ENCODE data around the gene ACSS1. TPM values are rescaled to one million over a fixed set of nuclear protein-coding genes. Genes with fewer than 3 reads are reported as not detected.

ACSS1 gene
- total RNA-seq, 1 experiment from 2014 or later, result 4.9 TPM

GRCh38 chr20:25059866-25060465 lies 2.0 kb upstream of the ACSS1 start:
- Histone ChIP-seq H3K4me1 (replicated peaks) (peaks cover 24% of the 10 kb centered on the region), H3K27ac (no peak overlapping the region), H3K36me3 (no peaks in the 10 kb centered on the region), H3K9me3 (replicated peaks) (no peaks in the 10 kb centered on the region), H3K27me3 (replicated peaks) (no peaks in the 10 kb centered on the region; the same call in 1 of the 2 replicates), H3K4me3 (no peak overlapping the region)
- DNase-seq (ENCODE audit: low read depth in 1 of 2, low spot score in 2 of 2), result no peak

DNA sequence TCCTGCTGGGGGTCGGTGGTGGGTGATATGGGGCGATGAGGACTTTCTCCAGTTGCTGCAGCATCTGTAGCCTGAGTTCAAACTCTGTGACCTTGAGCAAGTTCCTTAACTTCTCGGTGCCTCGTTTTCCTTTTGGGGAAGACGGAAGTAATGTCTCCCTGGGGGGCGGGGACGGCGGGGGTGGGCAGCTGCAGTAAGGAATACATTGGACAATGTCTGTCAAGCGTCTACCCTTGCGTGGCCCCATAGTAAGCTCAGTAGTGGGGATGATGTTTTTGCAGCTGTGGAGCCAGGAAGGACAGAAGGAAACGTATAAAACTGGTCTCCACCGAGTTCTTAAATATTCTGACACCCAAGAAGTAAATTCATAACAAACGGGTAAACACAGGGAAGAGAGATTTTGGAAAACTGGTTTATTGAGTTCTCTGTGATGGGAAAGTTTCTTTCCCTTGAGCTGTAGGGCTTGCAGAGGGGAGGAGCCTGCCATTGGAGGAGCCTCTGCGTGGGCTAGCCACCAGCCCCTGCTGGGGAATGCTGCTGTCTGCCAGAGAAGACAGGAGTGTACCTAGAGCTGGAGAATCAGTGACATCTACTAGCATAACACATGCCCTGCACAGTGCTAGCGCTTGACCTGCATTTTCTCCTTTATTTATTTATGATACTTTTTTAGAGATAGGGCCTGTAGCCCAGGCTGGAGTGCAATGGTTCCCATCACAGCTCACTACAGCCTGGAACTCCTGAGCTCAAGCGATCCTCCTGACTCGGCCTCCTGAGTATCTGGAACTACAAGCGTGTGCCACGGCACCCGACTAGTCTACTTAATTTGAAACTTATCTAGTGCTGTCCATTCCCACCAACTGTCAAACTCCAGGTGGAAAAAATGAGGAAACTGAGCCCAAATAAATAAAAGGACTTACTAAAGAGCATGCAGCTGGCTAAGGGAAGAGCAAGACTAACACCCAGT lies 1.2 kb upstream of the ACSS1 start:
- peak in 1 of 2 experiments; percentile 43 for DNase-seq (ENCODE audit: low read depth in 1 of 2, low spot score in 2 of 2)
- H3K4me1 ChIP-seq (replicated peaks), result peaks cover 24% of the 10 kb centered on the region
- H3K27me3 ChIP-seq (replicated peaks), result no peaks in the 10 kb centered on the region; the same call in 1 of the 2 replicates

DNA sequence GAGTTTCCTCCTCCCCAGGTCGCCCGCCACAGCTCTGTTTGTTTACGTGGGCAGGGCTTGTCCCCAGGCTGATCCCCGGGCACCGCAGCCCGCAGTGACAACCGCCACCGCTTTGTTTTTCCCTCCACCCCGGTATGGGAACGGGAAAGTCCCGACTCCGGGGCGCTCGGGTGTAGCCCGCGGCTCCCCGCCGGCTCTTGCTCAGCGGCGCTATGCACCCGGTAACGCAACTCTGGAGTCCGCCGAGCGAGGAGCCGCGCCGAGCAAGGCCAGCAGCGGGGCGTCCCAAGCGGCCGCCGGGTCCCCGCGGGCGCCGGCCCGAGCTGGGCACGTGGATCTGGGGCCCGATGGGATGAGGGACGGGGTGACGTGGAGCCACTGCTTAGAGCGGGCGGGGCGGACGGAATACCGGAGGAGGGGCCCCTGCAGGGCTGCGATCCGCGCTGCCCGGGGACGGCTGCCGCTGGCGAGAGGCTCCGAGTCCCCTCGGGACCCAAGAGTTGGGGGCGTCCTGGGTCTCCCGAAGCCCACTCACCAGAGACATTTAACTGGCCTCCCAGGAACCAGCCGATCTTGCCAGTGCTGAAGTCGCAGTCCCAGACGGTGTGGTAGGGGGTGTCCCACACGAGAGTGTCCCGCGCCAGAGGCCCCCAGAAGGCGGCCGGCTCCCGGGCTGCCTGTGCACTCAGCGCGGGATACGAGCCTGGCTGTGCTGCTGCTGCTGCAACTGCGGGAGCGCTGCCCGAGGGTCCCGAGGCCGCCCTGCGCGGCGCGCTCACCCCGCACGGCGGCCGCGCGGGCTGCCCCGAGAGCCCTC lies 497 bp downstream of the ACSS1 start:
- H3K4me3 ChIP-seq, result peak overlapping the region; percentile 61
- peak; percentile 72 to 75 for DNase-seq (ENCODE audit: low read depth in 1 of 2, low spot score in 2 of 2)
- no peaks in the 10 kb centered on the region; the same call in 1 of the 2 replicates for H3K27me3 ChIP-seq (replicated peaks)

More for the DNA sequence above, 1.2 kb upstream of the ACSS1 start:
- Histone ChIP-seq H3K9me3 (replicated peaks) (no peaks in the 10 kb centered on the region), H3K4me3 (peak overlapping the region; percentile 61), H3K27ac (peak overlapping the region; percentile 42; the same call in 1 of the 2 replicates), H3K36me3 (no peaks in the 10 kb centered on the region)

DNA sequence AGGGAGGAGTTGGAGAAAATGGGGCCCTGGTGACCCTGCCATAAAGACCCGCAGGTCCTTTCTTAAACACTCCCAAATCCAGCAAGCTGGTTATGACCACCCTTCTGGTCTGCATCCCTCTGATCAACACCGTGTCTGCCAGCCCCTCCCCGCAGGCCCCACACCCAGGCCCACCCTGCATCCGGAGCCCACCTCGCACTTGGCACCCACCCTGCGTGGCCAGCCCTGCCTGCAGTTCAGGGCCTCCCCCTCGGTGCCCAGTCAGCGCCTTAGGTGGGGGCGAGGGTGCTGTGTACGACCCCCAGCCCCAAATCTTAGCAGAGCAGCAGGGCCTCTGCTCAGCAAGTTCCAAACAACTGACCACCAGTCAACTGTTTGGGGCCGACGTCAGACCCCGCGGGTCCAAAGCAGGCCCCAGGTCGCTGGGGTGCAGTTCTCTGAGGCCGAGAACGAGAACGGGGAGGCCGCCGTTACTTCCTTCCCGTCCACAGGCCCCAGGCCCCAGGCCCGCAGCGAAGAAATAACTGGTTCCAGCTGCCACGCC lies 1.2 kb downstream of the ACSS1 start:
- Histone ChIP-seq H3K27ac (peak overlapping the region; percentile 25), H3K27me3 (replicated peaks) (no peaks in the 10 kb centered on the region; the same call in 1 of the 2 replicates), H3K36me3 (no peaks in the 10 kb centered on the region), H3K4me1 (replicated peaks) (peaks cover 24% of the 10 kb centered on the region), H3K4me3 (peak overlapping the region; percentile 61), H3K9me3 (replicated peaks) (no peaks in the 10 kb centered on the region)
- no peak for DNase-seq (ENCODE audit: low read depth in 1 of 2, low spot score in 2 of 2)

More for the DNA sequence above, 497 bp downstream of the ACSS1 start:
- Histone ChIP-seq H3K27ac (peak overlapping the region; percentile 25), H3K9me3 (replicated peaks) (no peaks in the 10 kb centered on the region), H3K36me3 (no peaks in the 10 kb centered on the region), H3K4me1 (replicated peaks) (peaks cover 24% of the 10 kb centered on the region)

- DNase-seq (ENCODE audit: low read depth in 1 of 2, low spot score in 2 of 2), result peak in 1 of 2 experiments; percentile 46
- H3K27ac ChIP-seq, result no peak overlapping the region
- H3K27me3 ChIP-seq (replicated peaks), result no peaks in the 10 kb centered on the region
- no peaks in the 10 kb centered on the region for H3K9me3 ChIP-seq (replicated peaks)
- H3K4me1 ChIP-seq (replicated peaks), result peaks cover 24% of the 10 kb centered on the region
- no peak overlapping the region for H3K4me3 ChIP-seq
- H3K36me3 ChIP-seq, result no peaks in the 10 kb centered on the region
These were observed 2.0 kb downstream of the ACSS1 start for GRCh38 chr20:25055711-25056495.

- no peak overlapping the region for H3K27ac ChIP-seq
- H3K9me3 ChIP-seq (replicated peaks), result no peaks in the 10 kb centered on the region
- H3K27me3 ChIP-seq (replicated peaks), result no peaks in the 10 kb centered on the region
- peaks cover 24% of the 10 kb centered on the region for H3K4me1 ChIP-seq (replicated peaks)
- DNase-seq (ENCODE audit: low read depth in 1 of 2, low spot score in 2 of 2), result no peak
- no peaks in the 10 kb centered on the region for H3K36me3 ChIP-seq
- no peak overlapping the region for H3K4me3 ChIP-seq
These were observed 2.8 kb downstream of the ACSS1 start for GRCh38 chr20:25054995-25055629.

DNA sequence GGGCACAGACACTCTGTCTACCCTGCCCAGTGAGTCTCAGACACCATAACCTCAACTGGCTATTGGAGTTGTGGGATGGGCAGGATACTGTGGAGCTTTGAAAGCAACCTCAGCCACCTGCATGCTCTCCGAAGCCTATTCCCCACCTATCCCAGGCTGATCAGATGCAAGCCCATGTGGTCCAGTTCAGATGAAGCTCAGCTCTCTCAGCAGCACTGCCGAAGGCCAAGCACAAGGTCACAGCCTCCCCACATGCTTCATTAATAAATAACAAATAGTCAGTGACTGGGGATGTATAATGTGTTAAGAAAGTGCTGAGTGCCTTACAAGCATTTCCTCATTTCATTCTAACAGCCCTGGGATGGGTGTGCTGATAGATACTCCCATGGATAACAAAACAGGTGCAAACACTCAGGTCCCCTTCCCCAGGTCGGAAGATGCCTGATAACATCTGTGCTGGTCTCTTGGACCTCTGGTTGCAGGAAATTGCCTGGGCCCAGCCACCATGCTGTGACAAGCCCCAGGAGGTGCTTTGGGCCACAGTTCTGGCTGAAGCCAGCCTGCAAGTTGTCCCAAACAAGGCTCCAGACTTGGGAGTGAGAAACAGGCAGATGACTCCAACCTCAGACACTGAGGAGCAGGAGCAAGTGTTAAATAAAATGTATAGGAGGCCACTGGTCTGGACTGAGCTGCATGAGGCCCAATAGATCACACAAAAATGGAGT lies 3.7 kb downstream of the ACSS1 start:
- no peak overlapping the region for H3K4me3 ChIP-seq
- H3K27ac ChIP-seq, result no peak overlapping the region
- H3K36me3 ChIP-seq, result no peaks in the 10 kb centered on the region
- H3K27me3 ChIP-seq (replicated peaks), result no peaks in the 10 kb centered on the region
- H3K9me3 ChIP-seq (replicated peaks), result no peaks in the 10 kb centered on the region
- no peak for DNase-seq (ENCODE audit: low read depth in 1 of 2, low spot score in 2 of 2)
- H3K4me1 ChIP-seq (replicated peaks), result peaks cover 24% of the 10 kb centered on the region

- H3K27me3 ChIP-seq (replicated peaks), result no peaks in the 10 kb centered on the region
- H3K4me3 ChIP-seq, result no peak overlapping the region
- H3K27ac ChIP-seq, result no peak overlapping the region
- H3K9me3 ChIP-seq (replicated peaks), result no peaks in the 10 kb centered on the region
- no peak for DNase-seq (ENCODE audit: low read depth in 1 of 2, low spot score in 2 of 2)
- no peaks in the 10 kb centered on the region for H3K36me3 ChIP-seq
- peaks cover 17% of the 10 kb centered on the region for H3K4me1 ChIP-seq (replicated peaks)
These were observed 4.5 kb downstream of the ACSS1 start for GRCh38 chr20:25053255-25054031.

- Histone ChIP-seq H3K4me1 (replicated peaks) (peaks cover 15% of the 10 kb centered on the region), H3K27ac (no peak overlapping the region), H3K4me3 (no peak overlapping the region), H3K36me3 (no peaks in the 10 kb centered on the region), H3K27me3 (replicated peaks) (no peaks in the 10 kb centered on the region), H3K9me3 (replicated peaks) (no peaks in the 10 kb centered on the region)
- no peak for DNase-seq (ENCODE audit: low read depth in 1 of 2, low spot score in 2 of 2)
These were observed 5.4 kb downstream of the ACSS1 start for GRCh38 chr20:25052255-25053194.

DNA sequence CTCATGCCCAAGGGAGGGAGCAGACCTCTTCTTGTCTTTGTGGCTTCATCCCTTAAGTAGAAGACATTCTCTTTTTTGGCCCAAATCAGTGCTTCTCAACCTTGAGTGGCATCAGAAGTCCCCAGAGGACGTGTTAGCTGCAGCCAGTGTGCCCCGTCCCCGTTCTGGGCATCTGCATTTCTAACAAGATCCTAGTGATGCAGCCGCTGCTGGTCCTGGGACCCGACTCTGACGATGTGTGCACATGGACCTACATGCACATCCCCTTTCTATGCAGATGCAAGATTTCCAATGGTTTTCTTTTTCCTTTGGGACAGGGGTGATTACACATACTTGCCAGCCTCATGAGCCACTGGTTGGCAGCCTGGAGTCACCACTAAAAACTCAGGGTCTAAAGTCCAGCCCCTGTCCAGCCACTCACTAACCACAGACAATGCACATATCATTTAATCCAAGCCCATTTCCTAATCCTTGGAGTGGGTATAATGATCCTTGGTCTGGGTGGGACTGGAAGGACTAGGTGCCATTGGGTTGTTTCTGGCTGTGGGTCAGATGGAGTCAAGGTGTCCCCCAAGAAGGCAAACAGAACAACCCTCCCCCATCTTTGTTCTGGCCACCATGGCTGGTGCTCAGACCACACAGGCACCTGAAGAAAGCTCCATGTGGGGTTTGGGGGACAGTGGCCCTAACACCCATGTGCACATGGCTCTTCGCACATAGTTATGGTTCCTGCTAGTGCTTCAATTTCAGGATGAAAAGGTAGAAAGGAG lies 6.4 kb downstream of the ACSS1 start:
- Histone ChIP-seq H3K4me3 (no peak overlapping the region), H3K27me3 (replicated peaks) (no peaks in the 10 kb centered on the region), H3K9me3 (replicated peaks) (no peaks in the 10 kb centered on the region), H3K4me1 (replicated peaks) (peaks cover 8% of the 10 kb centered on the region), H3K27ac (no peak overlapping the region), H3K36me3 (no peaks in the 10 kb centered on the region)
- no peak for DNase-seq (ENCODE audit: low read depth in 1 of 2, low spot score in 2 of 2)

All from SJSA1 (cell line).